Measurements from ENCODE around the gene DBF4B.

GRCh38 chr17:44751331-44751730, 42.9 kb downstream of the DBF4B start:
- TF ChIP-seq, protein P1, sequence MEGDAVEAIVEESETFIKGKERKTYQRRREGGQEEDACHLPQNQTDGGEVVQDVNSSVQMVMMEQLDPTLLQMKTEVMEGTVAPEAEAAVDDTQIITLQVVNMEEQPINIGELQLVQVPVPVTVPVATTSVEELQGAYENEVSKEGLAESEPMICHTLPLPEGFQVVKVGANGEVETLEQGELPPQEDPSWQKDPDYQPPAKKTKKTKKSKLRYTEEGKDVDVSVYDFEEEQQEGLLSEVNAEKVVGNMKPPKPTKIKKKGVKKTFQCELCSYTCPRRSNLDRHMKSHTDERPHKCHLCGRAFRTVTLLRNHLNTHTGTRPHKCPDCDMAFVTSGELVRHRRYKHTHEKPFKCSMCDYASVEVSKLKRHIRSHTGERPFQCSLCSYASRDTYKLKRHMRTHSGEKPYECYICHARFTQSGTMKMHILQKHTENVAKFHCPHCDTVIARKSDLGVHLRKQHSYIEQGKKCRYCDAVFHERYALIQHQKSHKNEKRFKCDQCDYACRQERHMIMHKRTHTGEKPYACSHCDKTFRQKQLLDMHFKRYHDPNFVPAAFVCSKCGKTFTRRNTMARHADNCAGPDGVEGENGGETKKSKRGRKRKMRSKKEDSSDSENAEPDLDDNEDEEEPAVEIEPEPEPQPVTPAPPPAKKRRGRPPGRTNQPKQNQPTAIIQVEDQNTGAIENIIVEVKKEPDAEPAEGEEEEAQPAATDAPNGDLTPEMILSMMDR (IDR thresholded peaks at IDR 0.05) = no peak
- TF ChIP-seq POLR2A (IDR thresholded peaks at IDR 0.05) = no peak
